Heart right ventricle (tissue), 16 donors: ENCODE results near the gene PCDH17. TPM values are rescaled to one million over a fixed set of nuclear protein-coding genes. Genes with fewer than 3 reads are reported as not detected.

Experiments used
- ATAC-seq, 8 donors: fragments of 200-7000 bp; cut with Tn5 transposase; one replicate each; pipeline ENCODE4 v1.9.1; 2020; ENCODE audit warnings: mild to moderate bottlenecking in 8 of 8, moderate library complexity in 8 of 8, moderate number of reproducible peaks in 1 of 8
- DNase-seq, 2 donors: peaks; one replicate each; pipeline ENCODE4 v3.0.0-alpha.2; 2020
- H3K27ac ChIP-seq, 10 donors: fragments of 200-600 bp; sonication (generic) in 2 of 10; one replicate each; pipeline versions ENCODE4 v1.5.0 to v1.8.0; 2020 to 2022; ENCODE audit warnings: mild to moderate bottlenecking in 3 of 10
- H3K27me3 ChIP-seq, 7 donors: fragments of 200-600 bp; one replicate each; pipeline ENCODE4 v1.8.0; 2021 to 2022; ENCODE audit warnings: mild to moderate bottlenecking in 2 of 7
- H3K36me3 ChIP-seq, 9 donors: fragments of 200-600 bp; sonication (generic) in 1 of 9; one replicate each; pipeline versions ENCODE4 v1.5.0 to v1.8.0; 2020 to 2022; ENCODE audit warnings: mild to moderate bottlenecking in 2 of 9
- H3K4me1 ChIP-seq, 9 donors: fragments of 200-600 bp; sonication (generic) in 1 of 9; one replicate each; pipeline versions ENCODE4 v1.5.0 to v1.8.0; 2020 to 2022; ENCODE audit warnings: mild to moderate bottlenecking in 4 of 9
- H3K4me3 ChIP-seq, 10 donors: fragments of 200-600 bp; sonication (generic) in 2 of 10; one replicate each; pipeline versions ENCODE4 v1.5.0 to v1.8.0; 2020 to 2022; ENCODE audit warnings: mild to moderate bottlenecking in 7 of 10, moderate library complexity in 2 of 10
- H3K9me3 ChIP-seq, 11 donors: fragments of 200-600 bp in 10 of 11; sonication (generic) in 2 of 11; one replicate each; pipeline versions ENCODE4 v1.5.0 to v1.8.0; 2013 to 2022; ENCODE audit warnings: mild to moderate bottlenecking in 2 of 11, control low read depth in 1 of 11, moderate library complexity in 1 of 11
- WGBS, 2 donors: extraction: QIAGEN DNeasy Blood & Tissue Kit; methylation state at CpG; one replicate each; pipeline ENCODE4 v1.1.7; 2013; ENCODE audit warnings: inconsistent platforms in 1 of 2; 5-methylcytosine and 5-hydroxymethylcytosine counted together
- intact Hi-C, 10 donors: fragments of 100-400 bp; cut with DNase I; formaldehyde crosslinking; loops; one replicate each; pipeline versions ENCODE4 v1.11.1 to v1.14.2; 2022
- polyA plus RNA-seq, 2 donors: library from polyadenylated mRNA; stranded (reverse); fragments of 200-250 nt; gene quantifications; one replicate each; pipeline ENCODE4 v1.2.3, GENCODE V29; 2013
- total RNA-seq, 10 donors: library from RNA; stranded (reverse); fragmentation: NEBNext Ultra II Directional in 3 of 10; extraction: Animal tissue kit (Norgen Biotek cat#: 25700) in 3 of 10; gene quantifications; one replicate each; pipeline versions ENCODE4 v1.2.1 to v1.2.4, GENCODE V29; 2021 to 2023
- TF ChIP-seq, protein P1 (sequence below), 9 donors: fragments of 200-600 bp; sonication (generic) in 2 of 9; IDR thresholded peaks; one replicate each; pipeline versions ENCODE4 v1.5.0 to v1.8.0; 2021 to 2022; ENCODE audit warnings: antibody characterized with exemption in 9 of 9, mild to moderate bottlenecking in 5 of 9, moderate library complexity in 1 of 9
- donor health status: Arrhythmogenic right ventricular cardiomyopathy.
- donor health status: ischemic (EF 13 %, LVEDD 7.1; RV severe dilation, severe dysfunction).
- donor health status: healthy with polysubstance abuse.
- donor health status: DM: no; HTN: yes; CAD: no.
- donor health status: DM: no; HTN: no; CAD: no.
- donor health status: ischemic (EF 25% LVEDD 6.9; RV normal size, moderate dysfunction).
- donor health status: ischemic (EF 25% LVEDD 5.7; RV mildly dilated, moderate dysfunction).
- donor health status: healthy.
- donor health status: DM: yes; HTN: yes; CAD: no.
- donor health status: Ischemic cardiomyopathy.
- donor health status: ischemic (EF 35%, LVEDD 5.7; RV mildly dilated, moderate dysfunction).
- donor health status: nonischemic (EF 11% LVEDD 7.7; RV severe dilation, severe dysfunction).
- donor health status: DM: yes; HTN: yes; CAD: no.
- donor health status: PGD.
- donor health status: ischemic (EF 29% LVEDD 5.4; RV normal size, mild dysfunction).
- donor health status: nonischemic (EF 23%, LVEDD 6.1; RV moderate dilation, normal function).

The PCDH17 gene
- total and polyA plus RNA-seq, 12 donors, result 0.88 to 14.3 (median 3.3) TPM

DNA sequence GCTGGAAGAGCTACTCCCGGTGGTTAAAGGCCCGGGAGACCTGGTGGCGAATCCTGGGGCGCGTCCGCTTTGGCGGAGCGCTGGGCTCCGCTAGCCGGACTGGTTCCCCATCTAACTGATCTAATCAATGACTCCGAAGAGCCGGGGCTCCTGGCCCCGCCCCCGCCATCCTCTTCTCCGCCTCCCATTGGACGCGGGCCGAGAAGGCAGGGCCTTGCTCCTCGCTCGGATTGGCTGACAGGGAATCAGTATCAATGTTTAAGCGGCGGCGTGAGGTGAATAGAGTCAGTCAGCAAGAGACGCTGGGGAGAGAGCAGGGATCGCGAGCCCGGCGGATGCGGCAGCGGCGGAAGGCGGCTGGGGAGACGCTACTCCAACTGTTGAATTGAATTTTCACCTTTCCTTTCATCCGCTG lies 1.7 kb upstream of the PCDH17 start:
- TF ChIP-seq, protein P1, sequence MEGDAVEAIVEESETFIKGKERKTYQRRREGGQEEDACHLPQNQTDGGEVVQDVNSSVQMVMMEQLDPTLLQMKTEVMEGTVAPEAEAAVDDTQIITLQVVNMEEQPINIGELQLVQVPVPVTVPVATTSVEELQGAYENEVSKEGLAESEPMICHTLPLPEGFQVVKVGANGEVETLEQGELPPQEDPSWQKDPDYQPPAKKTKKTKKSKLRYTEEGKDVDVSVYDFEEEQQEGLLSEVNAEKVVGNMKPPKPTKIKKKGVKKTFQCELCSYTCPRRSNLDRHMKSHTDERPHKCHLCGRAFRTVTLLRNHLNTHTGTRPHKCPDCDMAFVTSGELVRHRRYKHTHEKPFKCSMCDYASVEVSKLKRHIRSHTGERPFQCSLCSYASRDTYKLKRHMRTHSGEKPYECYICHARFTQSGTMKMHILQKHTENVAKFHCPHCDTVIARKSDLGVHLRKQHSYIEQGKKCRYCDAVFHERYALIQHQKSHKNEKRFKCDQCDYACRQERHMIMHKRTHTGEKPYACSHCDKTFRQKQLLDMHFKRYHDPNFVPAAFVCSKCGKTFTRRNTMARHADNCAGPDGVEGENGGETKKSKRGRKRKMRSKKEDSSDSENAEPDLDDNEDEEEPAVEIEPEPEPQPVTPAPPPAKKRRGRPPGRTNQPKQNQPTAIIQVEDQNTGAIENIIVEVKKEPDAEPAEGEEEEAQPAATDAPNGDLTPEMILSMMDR (IDR thresholded peaks at IDR 0.05), result no peak
- H3K9me3 ChIP-seq, result no peaks in the 10 kb centered on the region
- H3K36me3 ChIP-seq, result no peaks in the 10 kb centered on the region
- 1% methylated on average over 34 of the region's 34 CpGs for WGBS, 2 donors
- peak overlapping the region; percentile 32 to 77 (median 64) for H3K4me3 ChIP-seq
- peak overlapping the region in 5 of 10 donors; percentile 62 to 87 (median 82) for H3K27ac ChIP-seq
- H3K4me1 ChIP-seq, result peaks cover 0 to 36% (median 27%) of the 10 kb centered on the region in 9 donors
- intact Hi-C loops, result loop anchor here in 7 of 10 donors (2.0 to 10.0 kb wide), 7 partner anchors 82 to 1685 kb away; no protein-coding TSS in a partner anchor
- peak; percentile 72 to 86 (median 82) for ATAC-seq
- DNase-seq, result peak; percentile 90 to 92
- peaks cover 0 to 73% (median 26%) of the 10 kb centered on the region in 7 donors for H3K27me3 ChIP-seq

GRCh38 chr13:57630661-57631595 lies 616 bp upstream of the PCDH17 start:
- DNase-seq, result peak in 1 of 2 donors; percentile 24
- ATAC-seq, result peak in 3 of 8 donors; percentile 2 to 6 (median 4)
- Histone ChIP-seq H3K36me3 (no peaks in the 10 kb centered on the region), H3K4me3 (peak overlapping the region; percentile 32 to 77 (median 64)), H3K27me3 (peaks cover 0 to 82% (median 26%) of the 10 kb centered on the region in 7 donors), H3K4me1 (peaks cover 0 to 36% (median 27%) of the 10 kb centered on the region in 9 donors), H3K9me3 (no peaks in the 10 kb centered on the region), H3K27ac (peak overlapping the region; percentile 21 to 87 (median 74))
- 0 to 1% methylated on average over 32 of the region's 32 CpGs for WGBS, 2 donors
- TF ChIP-seq, protein P1 (IDR thresholded peaks at IDR 0.05), result no peak
- intact Hi-C loops, result loop anchor here in 2 of 10 donors (5.0 to 10.0 kb wide), 2 partner anchors 81 to 84 kb away; no protein-coding TSS in a partner anchor

GRCh38 chr13:57632276-57633140 lies 964 bp downstream of the PCDH17 start:
- Histone ChIP-seq H3K27ac (peak overlapping the region; percentile 21 to 87 (median 74)), H3K9me3 (no peaks in the 10 kb centered on the region), H3K27me3 (peaks cover 0 to 86% (median 26%) of the 10 kb centered on the region in 7 donors), H3K36me3 (no peaks in the 10 kb centered on the region), H3K4me1 (peaks cover 0 to 40% (median 27%) of the 10 kb centered on the region in 9 donors), H3K4me3 (peak overlapping the region; percentile 32 to 77 (median 64))
- 2 to 3% methylated on average over 70 of the region's 70 CpGs for WGBS, 2 donors
- ATAC-seq, result peak in 3 of 8 donors; percentile 3 to 27 (median 5)
- intact Hi-C loops, result loop anchor here in 3 of 10 donors (2.0 to 10.0 kb wide), 4 partner anchors 80 to 1688 kb away; no protein-coding TSS in a partner anchor
- TF ChIP-seq, protein P1 (IDR thresholded peaks at IDR 0.05), result no peak
- peak; percentile 7 to 24 for DNase-seq
